ENCODE results near the gene LGR6.

DNA sequence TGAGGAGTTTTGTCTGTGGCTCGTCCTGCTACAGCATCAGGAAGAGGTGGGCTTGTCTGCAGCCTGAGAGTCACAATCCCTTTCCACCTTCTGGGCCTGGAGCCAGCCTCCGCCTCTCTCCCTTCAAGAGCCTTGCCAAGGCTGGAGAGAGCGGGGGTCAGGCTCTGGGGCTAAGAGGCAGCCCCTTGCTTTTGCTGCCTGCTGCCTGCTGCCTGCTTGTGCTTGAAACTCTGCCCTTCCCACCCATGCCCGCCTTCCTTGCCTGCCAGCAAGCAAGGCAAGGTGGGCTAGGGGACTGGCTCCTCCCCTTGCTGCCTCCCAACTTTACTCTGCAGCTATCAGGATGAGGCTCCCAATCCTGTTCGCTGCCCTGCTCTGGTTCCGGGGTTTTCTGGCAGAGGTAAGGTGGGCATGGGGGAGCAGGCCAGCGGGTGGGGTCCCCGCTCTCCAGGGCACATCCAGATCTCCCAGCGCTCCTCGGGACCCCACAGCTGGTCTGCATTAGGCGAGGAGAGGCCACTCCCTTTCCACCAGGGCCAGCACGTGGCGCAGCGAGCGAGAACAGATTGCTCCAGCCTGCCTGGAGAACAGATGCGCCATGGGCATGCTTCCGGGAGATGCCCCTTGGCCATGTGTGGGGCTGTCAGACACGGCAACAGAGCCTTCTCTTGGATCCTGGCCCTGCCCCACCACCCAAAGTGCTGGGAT, 25.7 kb upstream of the LGR6 start:
- TF ChIP-seq GATA2 (IDR thresholded peaks at IDR 0.05; ENCODE audit: low read depth, low read length) = peak; percentile 33; the same call in 1 of the 2 replicates
- no peak for TF ChIP-seq GATA3 (IDR thresholded peaks at IDR 0.05; ENCODE audit: low read depth, low read length)

All from SH-SY5Y (cell line).